Fibroblast of mammary gland (primary cell): Measurements from ENCODE around the gene ATXN7.

Experiments used
- DNase-seq: peaks from one replicate; pipeline ENCODE4 v3.0.0-alpha.2; 2010; ENCODE audit warnings: low read depth
- H3K4me3 ChIP-seq: 2 replicates; pipeline ENCODE4 v1.5.1; 2011; ENCODE audit warnings: low read depth, mild to moderate bottlenecking, low read length, moderate library complexity; ENCODE audit not compliant: control insufficient read depth
- CTCF ChIP-seq: conservative IDR thresholded peaks from 2 replicates; pipeline ENCODE4 v1.5.1; 2011; ENCODE audit warnings: low read depth, low read length, inconsistent platforms; ENCODE audit not compliant: control insufficient read depth, insufficient read depth

The ATXN7 gene

GRCh38 chr3:63926309-63926708 lies 62.6 kb downstream of the ATXN7 start:
- no peak for DNase-seq

GRCh38 chr3:63927422-63928280 lies 64.0 kb downstream of the ATXN7 start:
- H3K4me3 ChIP-seq: no peak overlapping the region
- DNase-seq: no peak
- TF ChIP-seq CTCF: no peak

More at GRCh38 chr3:63926309-63926708, 62.6 kb downstream of the ATXN7 start:
- H3K4me3 ChIP-seq: no peak overlapping the region
- no peak for TF ChIP-seq CTCF

GRCh38 chr3:63931290-63931689 lies 67.6 kb downstream of the ATXN7 start:
- no peak for DNase-seq
- no peak overlapping the region for H3K4me3 ChIP-seq
- no peak for TF ChIP-seq CTCF

GRCh38 chr3:63932509-63933212 lies 69.0 kb downstream of the ATXN7 start:
- DNase-seq: no peak
- no peak for TF ChIP-seq CTCF
- H3K4me3 ChIP-seq: no peak overlapping the region

GRCh38 chr3:63933459-63933858 lies 69.8 kb downstream of the ATXN7 start:
- no peak for TF ChIP-seq CTCF
- H3K4me3 ChIP-seq: no peak overlapping the region
- no peak for DNase-seq

GRCh38 chr3:63934041-63934866 lies 70.6 kb downstream of the ATXN7 start:
- TF ChIP-seq CTCF: no peak
- peak; percentile 80 for DNase-seq
- H3K4me3 ChIP-seq: no peak overlapping the region
